Nephron progenitor cell (in vitro differentiated cells): Measurements from ENCODE around the gene BAZ1B.
"Not testable (repeated sequence)": the region's sequence is repeated elsewhere in the genome, so short reads cannot be mapped to it uniquely, and the experiment has no call there.

Source experiments
- DNase-seq: peaks from one replicate; pipeline ENCODE4 v3.0.0; 2021
- H3K27ac Mint-ChIP-seq: 2 replicates; pipeline ENCODE4 v1.8.0; 2021; ENCODE audit warnings: mild to moderate bottlenecking, moderate library complexity, mixed read lengths
- H3K27me3 Mint-ChIP-seq: 2 replicates; pipeline ENCODE4 v1.8.0; 2021; ENCODE audit warnings: mild to moderate bottlenecking, low read depth, mixed read lengths; ENCODE audit not compliant: poor library complexity
- H3K36me3 Mint-ChIP-seq: 2 replicates; pipeline ENCODE4 v1.8.0; 2021; ENCODE audit warnings: low read depth, mixed read lengths
- H3K4me1 Mint-ChIP-seq: 2 replicates; pipeline ENCODE4 v1.8.0; 2021; ENCODE audit warnings: mixed read lengths
- H3K4me3 Mint-ChIP-seq: 2 replicates; pipeline ENCODE4 v1.8.0; 2021; ENCODE audit warnings: mild to moderate bottlenecking, moderate library complexity, mixed read lengths
- H3K9me3 Mint-ChIP-seq: 2 replicates; pipeline ENCODE4 v1.8.0; 2021; ENCODE audit warnings: mild to moderate bottlenecking, moderate library complexity, mixed read lengths
- TF ChIP-seq, protein P1 (sequence below): fragments of 200-600 bp; sonication (generic); IDR thresholded peaks from 2 replicates; pipeline ENCODE4 v1.5.0; 2021; ENCODE audit warnings: antibody characterized with exemption

The BAZ1B gene

DNA sequence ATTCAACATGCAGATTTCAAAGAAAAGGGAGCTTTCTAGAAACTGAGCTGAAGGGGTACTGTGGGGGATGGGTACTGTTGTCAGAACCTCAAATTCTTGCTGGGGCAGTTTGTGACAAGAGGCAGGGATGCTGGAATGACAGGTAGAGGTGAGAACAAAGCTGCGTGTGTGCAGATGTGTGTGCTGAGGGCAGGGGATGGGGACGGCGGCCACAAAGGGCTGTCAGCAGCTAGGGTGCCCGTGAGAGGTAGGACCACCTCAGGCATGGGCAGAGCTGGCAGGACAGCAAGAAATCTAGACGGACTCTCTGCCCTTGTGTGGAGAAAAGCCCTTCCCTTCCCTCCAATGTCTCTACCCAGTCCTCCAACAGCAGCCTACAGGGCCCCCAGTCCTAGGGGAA, 14.4 kb upstream of the BAZ1B start:
- Mint-ChIP-seq H3K36me3 (peaks cover 54% of the 10 kb centered on the region), H3K9me3 (no peaks in the 10 kb centered on the region), H3K27me3 (peaks cover 3% of the 10 kb centered on the region), H3K4me1 (peaks cover 18% of the 10 kb centered on the region), H3K27ac (peak overlapping the region; percentile 47), H3K4me3 (no peak overlapping the region)
- no peak for DNase-seq
- TF ChIP-seq, protein P1, sequence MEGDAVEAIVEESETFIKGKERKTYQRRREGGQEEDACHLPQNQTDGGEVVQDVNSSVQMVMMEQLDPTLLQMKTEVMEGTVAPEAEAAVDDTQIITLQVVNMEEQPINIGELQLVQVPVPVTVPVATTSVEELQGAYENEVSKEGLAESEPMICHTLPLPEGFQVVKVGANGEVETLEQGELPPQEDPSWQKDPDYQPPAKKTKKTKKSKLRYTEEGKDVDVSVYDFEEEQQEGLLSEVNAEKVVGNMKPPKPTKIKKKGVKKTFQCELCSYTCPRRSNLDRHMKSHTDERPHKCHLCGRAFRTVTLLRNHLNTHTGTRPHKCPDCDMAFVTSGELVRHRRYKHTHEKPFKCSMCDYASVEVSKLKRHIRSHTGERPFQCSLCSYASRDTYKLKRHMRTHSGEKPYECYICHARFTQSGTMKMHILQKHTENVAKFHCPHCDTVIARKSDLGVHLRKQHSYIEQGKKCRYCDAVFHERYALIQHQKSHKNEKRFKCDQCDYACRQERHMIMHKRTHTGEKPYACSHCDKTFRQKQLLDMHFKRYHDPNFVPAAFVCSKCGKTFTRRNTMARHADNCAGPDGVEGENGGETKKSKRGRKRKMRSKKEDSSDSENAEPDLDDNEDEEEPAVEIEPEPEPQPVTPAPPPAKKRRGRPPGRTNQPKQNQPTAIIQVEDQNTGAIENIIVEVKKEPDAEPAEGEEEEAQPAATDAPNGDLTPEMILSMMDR: no peak

DNA sequence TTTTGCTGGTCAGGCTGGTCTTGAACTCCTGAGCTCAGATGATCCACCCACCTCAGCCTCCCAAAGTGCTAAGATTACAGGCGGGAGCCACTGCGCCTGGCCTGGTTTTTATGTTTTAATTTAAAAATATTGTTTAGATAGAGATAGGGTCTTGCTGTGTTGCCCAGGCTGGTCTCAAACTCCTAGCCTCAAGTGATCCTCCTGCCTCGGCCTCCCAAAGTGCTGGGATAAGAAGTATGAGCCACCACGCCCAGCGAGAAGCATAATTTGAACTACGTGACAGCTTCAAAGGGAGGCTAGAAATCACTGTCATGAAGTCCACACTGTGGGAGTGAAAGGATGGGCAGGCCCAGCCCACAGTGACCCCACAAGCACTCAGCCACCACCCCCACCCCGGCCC, 13.8 kb upstream of the BAZ1B start:
- not testable (repeated sequence) for H3K9me3 Mint-ChIP-seq, DNase-seq, H3K27me3 Mint-ChIP-seq, H3K4me3 Mint-ChIP-seq
- peak overlapping the region; percentile 68 for H3K27ac Mint-ChIP-seq
- peaks cover 14% of the 10 kb centered on the region for H3K4me1 Mint-ChIP-seq
- peaks cover 49% of the 10 kb centered on the region for H3K36me3 Mint-ChIP-seq

DNA sequence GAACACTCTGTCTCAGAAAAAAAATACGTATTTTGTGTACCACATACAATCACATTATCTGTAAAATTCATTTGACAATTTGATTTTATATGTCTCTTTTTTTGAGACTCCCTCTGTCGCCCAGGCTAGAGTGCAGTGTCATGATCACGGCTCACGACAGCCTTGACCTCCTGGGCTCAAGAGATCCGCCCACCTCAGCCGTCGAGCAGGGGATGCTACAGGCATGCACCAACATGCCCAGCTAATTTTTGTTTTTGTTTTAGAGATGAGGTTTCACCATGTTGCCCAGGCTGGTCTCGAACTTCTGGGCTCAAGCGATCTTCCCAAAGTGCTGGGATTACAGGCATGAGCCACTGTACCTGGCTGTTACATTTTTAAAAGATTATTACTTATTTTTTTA, 11.6 kb upstream of the BAZ1B start:
- no peak overlapping the region for H3K4me3 Mint-ChIP-seq
- no peak overlapping the region for H3K27ac Mint-ChIP-seq
- peaks cover 6% of the 10 kb centered on the region for H3K4me1 Mint-ChIP-seq
- no peaks in the 10 kb centered on the region for H3K9me3 Mint-ChIP-seq
- no peak for DNase-seq
- TF ChIP-seq, protein P1: no peak
- H3K27me3 Mint-ChIP-seq: peaks cover 3% of the 10 kb centered on the region
- peaks cover 38% of the 10 kb centered on the region for H3K36me3 Mint-ChIP-seq

DNA sequence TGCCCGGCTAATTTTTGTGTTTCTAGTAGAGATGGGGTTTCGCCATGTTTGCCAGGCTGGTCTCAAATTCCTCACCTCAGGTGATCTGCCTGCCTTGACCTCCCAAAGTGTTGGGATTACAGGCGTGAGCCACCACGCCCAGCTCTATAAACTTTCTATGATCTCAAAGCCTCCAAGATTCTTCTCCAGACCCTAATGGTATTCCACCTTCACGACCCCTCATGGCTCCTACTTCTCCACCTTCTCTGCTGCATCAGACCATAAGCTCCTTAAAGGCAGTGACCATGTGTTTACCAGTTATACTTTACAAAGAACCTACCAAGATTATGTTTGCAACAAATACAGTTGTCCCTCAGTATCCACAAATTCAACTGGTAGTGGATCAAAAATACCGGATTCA, 10.1 kb upstream of the BAZ1B start:
- Mint-ChIP-seq H3K4me1 (peaks cover 9% of the 10 kb centered on the region), H3K27me3 (peaks cover 3% of the 10 kb centered on the region), H3K36me3 (peaks cover 25% of the 10 kb centered on the region), H3K4me3 (no peak overlapping the region), H3K27ac (no peak overlapping the region), H3K9me3 (no peaks in the 10 kb centered on the region)
- DNase-seq: no peak
- TF ChIP-seq, protein P1: no peak

DNA sequence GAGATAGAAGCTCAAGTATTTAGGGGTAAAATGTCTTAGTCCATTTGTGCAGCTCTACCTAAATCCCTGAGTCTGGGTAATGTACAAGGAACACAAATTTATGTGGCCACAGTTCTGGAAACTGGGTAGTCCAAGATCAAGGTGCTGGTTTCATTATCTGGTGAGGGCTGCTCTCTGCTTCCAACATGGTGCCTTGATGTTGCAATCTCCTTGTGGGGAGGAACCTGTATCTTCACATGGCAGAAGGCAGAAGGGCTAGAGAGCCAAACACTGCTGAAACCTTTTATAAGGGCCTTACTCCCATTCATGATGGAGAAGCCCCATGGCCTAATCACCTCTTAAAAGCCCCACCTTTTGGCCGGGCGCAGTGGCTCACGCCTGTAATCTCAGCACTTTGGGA, 8.7 kb upstream of the BAZ1B start:
- H3K27ac Mint-ChIP-seq: no peak overlapping the region
- H3K9me3 Mint-ChIP-seq: no peaks in the 10 kb centered on the region
- H3K4me3 Mint-ChIP-seq: no peak overlapping the region
- TF ChIP-seq, protein P1: no peak
- no peaks in the 10 kb centered on the region for H3K27me3 Mint-ChIP-seq
- no peak for DNase-seq
- H3K36me3 Mint-ChIP-seq: peaks cover 11% of the 10 kb centered on the region
- peaks cover 16% of the 10 kb centered on the region for H3K4me1 Mint-ChIP-seq

DNA sequence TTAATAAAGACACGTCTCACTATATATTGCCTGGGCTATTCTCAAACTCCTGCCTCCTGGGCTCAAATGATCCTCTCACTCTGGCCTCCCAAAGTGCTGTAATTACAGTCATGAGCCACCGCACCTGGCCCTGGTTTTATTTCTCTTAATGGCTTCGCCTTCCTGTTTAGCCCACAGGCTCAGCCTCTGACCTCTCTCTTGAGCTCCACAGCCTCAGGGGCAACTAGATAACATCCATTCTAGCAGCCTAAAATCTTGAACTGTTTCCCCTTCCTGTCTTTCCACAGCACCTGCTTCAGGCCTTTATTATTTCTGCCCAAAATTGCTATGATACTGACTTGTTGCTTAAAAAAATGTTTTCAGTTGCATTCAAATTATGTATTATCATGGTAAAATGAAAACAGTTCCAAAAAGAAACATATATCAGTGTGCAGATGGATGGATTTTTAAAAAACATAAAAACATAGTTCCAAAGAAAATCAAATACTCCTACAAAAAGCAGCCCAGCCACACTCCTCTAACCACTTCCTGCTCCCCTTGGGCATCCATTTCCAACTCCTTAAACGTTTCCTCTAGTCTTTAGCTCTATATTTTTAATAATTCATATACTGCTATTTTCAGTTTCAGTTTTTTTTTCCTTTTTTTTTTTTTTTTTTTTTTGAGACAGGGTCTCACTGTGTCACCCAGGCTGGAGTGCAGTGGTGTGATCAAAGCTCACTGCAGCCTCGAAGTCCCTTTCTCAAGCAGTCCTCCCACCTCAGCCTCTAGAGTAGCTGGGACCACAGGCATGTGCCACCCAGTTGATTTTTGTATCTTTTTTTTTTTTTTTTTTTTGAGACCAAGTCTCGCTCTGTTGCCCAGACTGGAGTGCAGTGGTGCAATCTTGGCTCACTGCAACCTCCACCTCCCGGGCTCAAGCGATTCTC, 5.1 kb upstream of the BAZ1B start:
- no peak for DNase-seq
- Mint-ChIP-seq H3K4me1 (peaks cover 39% of the 10 kb centered on the region), H3K9me3 (no peaks in the 10 kb centered on the region), H3K27me3 (no peaks in the 10 kb centered on the region), H3K4me3 (no peak overlapping the region), H3K36me3 (peaks cover 2% of the 10 kb centered on the region), H3K27ac (peak overlapping the region; percentile 81)
- TF ChIP-seq, protein P1: no peak

DNA sequence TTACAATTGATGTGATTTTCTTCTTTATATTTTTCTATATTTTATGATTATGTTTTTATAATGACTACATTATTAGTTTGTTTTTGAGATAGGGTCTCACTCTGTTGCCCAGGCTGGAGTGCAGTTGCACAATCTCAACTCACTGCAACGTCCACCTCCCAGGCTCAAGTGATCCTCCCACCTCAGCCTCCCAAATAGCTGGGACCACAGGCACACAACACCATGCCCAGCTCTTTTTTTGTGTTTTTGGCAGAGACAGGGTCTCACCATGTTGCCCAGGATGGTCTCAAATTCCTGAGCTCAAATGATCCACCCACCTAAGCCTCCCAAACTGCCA, 4.0 kb upstream of the BAZ1B start:
- DNase-seq, H3K27me3 Mint-ChIP-seq, H3K9me3 Mint-ChIP-seq, H3K4me3 Mint-ChIP-seq, H3K27ac Mint-ChIP-seq, H3K36me3 Mint-ChIP-seq: not testable (repeated sequence)
- H3K4me1 Mint-ChIP-seq: peaks cover 41% of the 10 kb centered on the region
